KMS-11 (cell line): Measurements from ENCODE around the gene SLC40A1.

Experiments used
- H2AFZ ChIP-seq: fragments of 200-600 bp; sonication (generic); 2 replicates; pipeline ENCODE4 v1.6.1; 2016; ENCODE audit warnings: antibody characterized with exemption, mixed run types, low read depth
- H3K27ac ChIP-seq: fragments of 200-600 bp; sonication (generic); 2 replicates; pipeline ENCODE4 v1.6.1; 2016; ENCODE audit warnings: mild to moderate bottlenecking, mixed run types
- H3K27me3 ChIP-seq: fragments of 200-600 bp; sonication (generic); 2 replicates; pipeline ENCODE4 v1.6.1; 2017; ENCODE audit warnings: mild to moderate bottlenecking, low read depth, mixed run types, moderate library complexity; ENCODE audit not compliant: insufficient read depth
- H3K36me3 ChIP-seq: fragments of 200-600 bp; sonication (generic); 2 replicates; pipeline ENCODE4 v1.6.1; 2017; ENCODE audit warnings: mild to moderate bottlenecking, mixed run types; ENCODE audit not compliant: insufficient read depth
- H3K4me1 ChIP-seq: fragments of 200-600 bp; sonication (generic); 2 replicates; pipeline ENCODE4 v1.6.1; 2016; ENCODE audit warnings: mild to moderate bottlenecking, low read depth, mixed run types; ENCODE audit not compliant: poor library complexity, severe bottlenecking
- H3K4me2 ChIP-seq: fragments of 200-600 bp; sonication (generic); 2 replicates; pipeline ENCODE4 v1.7.0; 2016; ENCODE audit warnings: mild to moderate bottlenecking, mixed run types
- H3K4me3 ChIP-seq: fragments of 200-600 bp; sonication (generic); IDR thresholded peaks from 2 replicates; pipeline ENCODE4 v1.6.1; 2017; ENCODE audit warnings: low read depth, low read length, mixed read lengths; ENCODE audit not compliant: insufficient read depth
- H3K79me2 ChIP-seq: fragments of 200-600 bp; sonication (generic); 2 replicates; pipeline ENCODE4 v1.6.1; 2016; ENCODE audit warnings: low read depth, mixed run types; ENCODE audit not compliant: insufficient read depth
- H3K9ac ChIP-seq: fragments of 200-600 bp; sonication (generic); 2 replicates; pipeline ENCODE4 v1.6.1; 2016; ENCODE audit warnings: mild to moderate bottlenecking, mixed run types
- H4K20me1 ChIP-seq: fragments of 200-600 bp; sonication (generic); 2 replicates; pipeline ENCODE4 v1.6.1; 2016; ENCODE audit warnings: mild to moderate bottlenecking, mixed run types; ENCODE audit not compliant: insufficient read depth
- TF ChIP-seq, protein P1 (sequence below): fragments of 200-600 bp; sonication (generic); conservative IDR thresholded peaks from 2 replicates; pipeline ENCODE4 v1.6.1; 2017; ENCODE audit warnings: low read depth, mild to moderate bottlenecking, antibody characterized with exemption, low read length, moderate library complexity, mixed read lengths

Gene SLC40A1

DNA sequence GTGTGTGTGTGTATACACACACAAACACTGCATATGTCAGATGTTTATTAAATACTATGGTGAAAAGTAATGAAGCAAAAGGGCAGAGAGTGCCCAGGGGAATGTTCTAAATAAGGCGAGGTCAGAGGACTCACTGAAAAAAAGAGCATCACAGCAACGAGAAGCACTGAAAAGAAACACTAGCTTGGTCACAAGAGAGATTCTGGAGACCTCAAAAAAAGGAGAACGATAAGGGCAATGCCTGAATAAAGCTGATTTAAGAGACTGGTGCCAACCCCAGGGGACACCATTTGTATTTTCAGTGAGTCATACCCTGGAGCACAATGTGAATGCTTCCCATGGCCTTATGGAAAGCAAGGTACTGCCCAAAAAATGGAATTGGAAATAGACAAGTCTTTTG is 14.5 kb downstream of the SLC40A1 start:
- no peak overlapping the region for H2AFZ ChIP-seq
- no peaks in the 10 kb centered on the region for H4K20me1 ChIP-seq
- H3K79me2 ChIP-seq = no peaks in the 10 kb centered on the region
- no peak overlapping the region for H3K9ac ChIP-seq
- no peak overlapping the region for H3K27ac ChIP-seq
- TF ChIP-seq, protein P1, sequence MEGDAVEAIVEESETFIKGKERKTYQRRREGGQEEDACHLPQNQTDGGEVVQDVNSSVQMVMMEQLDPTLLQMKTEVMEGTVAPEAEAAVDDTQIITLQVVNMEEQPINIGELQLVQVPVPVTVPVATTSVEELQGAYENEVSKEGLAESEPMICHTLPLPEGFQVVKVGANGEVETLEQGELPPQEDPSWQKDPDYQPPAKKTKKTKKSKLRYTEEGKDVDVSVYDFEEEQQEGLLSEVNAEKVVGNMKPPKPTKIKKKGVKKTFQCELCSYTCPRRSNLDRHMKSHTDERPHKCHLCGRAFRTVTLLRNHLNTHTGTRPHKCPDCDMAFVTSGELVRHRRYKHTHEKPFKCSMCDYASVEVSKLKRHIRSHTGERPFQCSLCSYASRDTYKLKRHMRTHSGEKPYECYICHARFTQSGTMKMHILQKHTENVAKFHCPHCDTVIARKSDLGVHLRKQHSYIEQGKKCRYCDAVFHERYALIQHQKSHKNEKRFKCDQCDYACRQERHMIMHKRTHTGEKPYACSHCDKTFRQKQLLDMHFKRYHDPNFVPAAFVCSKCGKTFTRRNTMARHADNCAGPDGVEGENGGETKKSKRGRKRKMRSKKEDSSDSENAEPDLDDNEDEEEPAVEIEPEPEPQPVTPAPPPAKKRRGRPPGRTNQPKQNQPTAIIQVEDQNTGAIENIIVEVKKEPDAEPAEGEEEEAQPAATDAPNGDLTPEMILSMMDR = no peak
- H3K36me3 ChIP-seq = no peaks in the 10 kb centered on the region
- no peak overlapping the region for H3K4me2 ChIP-seq
- peaks cover 25% of the 10 kb centered on the region for H3K4me1 ChIP-seq
- H3K4me3 ChIP-seq = no peak overlapping the region
- H3K27me3 ChIP-seq = no peaks in the 10 kb centered on the region

DNA sequence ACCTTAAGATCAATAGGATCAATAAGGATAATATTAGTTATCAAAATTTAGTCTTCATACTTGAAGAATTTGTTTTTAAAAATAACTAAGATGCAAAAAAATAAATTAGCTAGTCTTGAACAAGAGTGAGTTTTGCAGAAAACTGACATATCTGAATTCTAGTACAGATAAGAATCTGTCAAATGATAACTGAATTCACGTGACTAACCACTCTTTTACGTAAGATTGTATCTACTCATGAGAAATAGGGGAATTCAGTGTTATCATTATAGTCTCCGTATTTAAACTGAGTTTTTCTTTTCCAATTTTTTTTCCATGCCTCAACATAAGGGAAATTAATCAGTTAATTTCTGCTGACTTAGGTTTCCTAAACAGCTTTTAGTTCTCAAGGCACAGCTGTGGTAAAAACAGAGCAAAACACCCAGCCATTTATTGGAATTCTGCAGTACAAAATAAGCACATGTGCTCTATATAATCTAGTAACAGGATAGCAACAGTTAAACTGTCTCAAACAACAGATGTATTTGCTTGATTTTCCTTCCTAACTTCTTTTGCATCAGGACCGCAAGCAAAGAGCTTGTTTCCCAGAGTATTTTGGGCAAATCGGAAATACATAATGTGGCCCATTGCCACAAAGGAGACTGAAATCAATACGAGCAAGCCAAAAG is 19.1 kb downstream of the SLC40A1 start:
- Histone ChIP-seq H2AFZ (no peak overlapping the region), H3K36me3 (no peaks in the 10 kb centered on the region), H4K20me1 (no peaks in the 10 kb centered on the region), H3K4me2 (no peak overlapping the region), H3K79me2 (no peaks in the 10 kb centered on the region), H3K27me3 (no peaks in the 10 kb centered on the region), H3K9ac (no peak overlapping the region), H3K4me1 (peaks cover 21% of the 10 kb centered on the region), H3K4me3 (no peak overlapping the region), H3K27ac (no peak overlapping the region)
- TF ChIP-seq, protein P1 = no peak

DNA sequence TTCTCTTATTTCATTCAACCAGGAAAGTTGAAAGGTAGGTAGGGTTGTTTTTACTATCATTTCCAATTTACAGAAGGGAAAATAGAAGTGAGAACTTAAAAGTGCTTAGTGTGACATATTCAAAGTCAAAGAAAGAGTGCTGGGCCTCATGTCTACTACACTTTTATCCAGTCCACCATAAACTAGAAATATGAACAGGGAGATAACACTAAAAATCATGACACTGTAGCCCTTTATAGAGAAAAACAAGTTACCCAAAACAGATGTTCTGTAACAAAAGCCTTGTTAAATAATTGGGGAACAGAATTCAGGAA is 20.4 kb downstream of the SLC40A1 start:
- TF ChIP-seq, protein P1 = no peak
- Histone ChIP-seq H3K27ac (no peak overlapping the region), H3K4me3 (no peak overlapping the region), H4K20me1 (no peaks in the 10 kb centered on the region), H3K27me3 (no peaks in the 10 kb centered on the region), H3K79me2 (no peaks in the 10 kb centered on the region), H3K4me2 (no peak overlapping the region; the same call in 1 of the 2 replicates), H3K4me1 (peaks cover 21% of the 10 kb centered on the region), H3K36me3 (no peaks in the 10 kb centered on the region), H3K9ac (no peak overlapping the region), H2AFZ (no peak overlapping the region)

DNA sequence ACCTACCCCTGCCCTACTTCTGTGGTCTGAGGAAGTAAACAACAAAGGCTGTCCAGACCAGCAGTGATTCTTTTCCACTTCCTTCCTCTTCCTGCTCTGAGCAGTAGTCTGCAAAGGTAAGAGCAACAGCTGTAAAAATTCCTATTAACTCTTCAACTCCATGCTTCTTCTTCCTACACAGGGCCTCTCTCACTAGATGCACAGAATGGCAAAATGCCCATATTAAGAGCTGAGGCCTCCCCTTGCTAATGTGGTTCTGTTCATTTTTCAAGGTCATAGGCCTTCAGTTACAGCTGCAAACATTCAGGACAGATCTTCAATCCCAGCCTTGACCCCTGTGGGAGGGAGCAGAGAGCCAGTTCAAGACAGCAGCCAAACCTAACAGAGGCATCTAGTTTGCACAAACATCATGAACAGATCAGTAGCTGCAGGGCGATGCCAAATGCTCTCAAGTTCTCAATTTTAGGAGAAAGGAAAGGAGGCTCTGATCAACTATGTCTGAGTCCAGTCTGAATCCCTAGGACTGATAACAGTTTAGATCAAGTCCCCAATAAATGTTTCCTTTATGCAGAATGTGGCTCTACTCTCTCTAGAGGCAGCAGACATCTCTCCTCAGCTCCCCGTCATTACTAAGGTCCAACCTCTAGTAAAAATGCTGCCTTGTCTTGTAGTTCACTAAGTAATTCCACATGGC is 20.9 kb downstream of the SLC40A1 start:
- no peak overlapping the region for H3K9ac ChIP-seq
- H3K27ac ChIP-seq = no peak overlapping the region
- H3K4me2 ChIP-seq = no peak overlapping the region; the same call in 1 of the 2 replicates
- no peaks in the 10 kb centered on the region for H4K20me1 ChIP-seq
- no peak overlapping the region for H2AFZ ChIP-seq
- no peaks in the 10 kb centered on the region for H3K27me3 ChIP-seq
- no peaks in the 10 kb centered on the region for H3K79me2 ChIP-seq
- no peaks in the 10 kb centered on the region for H3K36me3 ChIP-seq
- no peak overlapping the region for H3K4me3 ChIP-seq
- TF ChIP-seq, protein P1 = no peak
- peaks cover 21% of the 10 kb centered on the region for H3K4me1 ChIP-seq
